HG03565 (cell line): ENCODE measurements around the gene DNAJC3.
"Not testable (repeated sequence)": the region's sequence is repeated elsewhere in the genome, so short reads cannot be mapped to it uniquely, and the experiment has no call there.

Experiments
- ATAC-seq: cut with Tn5 transposase; IDR thresholded peaks from one replicate; pipeline ENCODE4 v1.9.1; 2021; ENCODE audit warnings: mild to moderate bottlenecking, moderate library complexity; ENCODE audit not compliant: unreplicated experiment

The DNAJC3 gene

DNA sequence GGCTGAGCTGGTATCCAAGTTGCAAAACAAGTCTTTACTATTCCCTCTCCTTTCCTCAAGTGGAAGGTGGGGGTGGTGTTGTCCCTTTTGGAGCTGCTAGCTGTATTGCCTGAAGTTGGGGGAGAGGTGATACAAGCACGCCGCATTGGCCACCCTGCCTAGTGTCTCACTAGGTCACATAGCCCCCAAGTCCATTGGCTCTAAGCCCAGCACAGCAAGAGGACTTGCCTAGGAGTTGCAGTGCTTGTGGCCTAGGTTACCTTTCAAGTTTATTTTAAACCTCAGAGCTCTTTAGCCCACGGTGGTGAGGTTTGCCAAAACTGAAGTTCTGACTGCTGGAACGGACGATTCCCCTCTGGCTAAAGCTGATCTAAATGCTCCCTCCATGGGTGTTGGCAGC is 5.3 kb upstream of the DNAJC3 start:
- no peak for ATAC-seq

DNA sequence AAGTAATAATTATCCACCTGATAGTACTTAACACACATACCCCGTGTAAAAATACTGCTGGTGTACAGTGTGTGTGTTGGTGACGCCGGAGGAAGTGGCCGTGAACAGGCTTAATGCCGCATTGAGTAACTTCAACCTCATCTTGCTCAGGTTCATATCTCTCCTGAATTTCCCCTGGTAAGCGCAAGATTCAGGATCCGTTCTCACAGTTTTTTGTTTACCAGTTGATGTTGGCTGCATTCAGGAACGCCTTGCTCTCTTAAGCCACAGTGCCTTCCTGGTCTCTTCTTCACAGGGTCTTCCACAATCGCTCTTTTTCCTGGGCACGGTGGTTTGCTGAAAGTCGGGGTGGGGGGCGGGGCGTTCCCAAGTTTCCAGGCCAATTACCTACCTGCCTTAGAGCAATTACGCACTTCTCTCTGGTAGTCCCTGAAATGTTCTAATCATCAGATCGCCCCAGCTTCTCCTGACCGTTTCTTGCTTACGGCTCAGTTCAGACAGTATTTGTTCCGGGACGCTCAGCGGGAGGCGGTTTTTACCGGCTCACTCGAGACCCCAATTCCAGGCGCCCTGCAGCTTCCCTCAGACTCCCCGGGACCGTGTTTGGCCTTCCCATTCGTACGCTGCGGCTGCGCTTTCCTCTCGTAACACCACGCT is 706 bp upstream of the DNAJC3 start:
- no peak for ATAC-seq

DNA sequence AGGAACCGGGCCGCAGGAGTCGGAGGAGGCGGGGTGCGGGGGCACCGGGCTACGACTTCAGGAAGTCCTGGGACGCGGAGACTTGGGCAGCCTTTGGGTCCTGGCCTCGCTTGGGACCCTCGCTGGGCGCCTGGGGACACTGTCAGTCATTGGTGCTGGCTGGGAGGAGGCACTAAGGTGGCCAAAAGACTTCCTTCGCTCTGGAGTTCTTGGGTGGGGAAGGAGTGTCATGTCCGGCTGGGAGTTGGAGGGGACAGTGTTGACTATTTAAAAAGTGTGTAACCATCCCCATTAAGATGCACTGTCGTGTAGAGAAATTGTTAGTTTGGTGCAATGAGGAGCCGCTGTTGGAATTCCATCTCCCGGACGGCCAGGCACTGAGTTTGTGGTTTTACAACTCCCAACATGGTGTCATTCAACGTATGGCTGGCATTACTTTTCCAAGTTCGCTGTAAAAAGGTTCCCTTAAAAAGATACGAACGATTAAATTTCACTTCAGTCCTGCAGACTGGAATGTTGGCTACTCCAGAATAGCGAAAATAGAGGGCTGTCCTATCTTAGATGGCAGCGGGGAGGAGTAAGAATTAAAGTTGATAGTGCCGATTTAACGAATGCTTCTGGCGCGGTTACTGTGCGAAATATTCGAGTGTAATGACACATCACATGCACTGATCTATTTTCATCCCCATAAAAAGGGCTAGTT is 776 bp downstream of the DNAJC3 start:
- no peak for ATAC-seq

DNA sequence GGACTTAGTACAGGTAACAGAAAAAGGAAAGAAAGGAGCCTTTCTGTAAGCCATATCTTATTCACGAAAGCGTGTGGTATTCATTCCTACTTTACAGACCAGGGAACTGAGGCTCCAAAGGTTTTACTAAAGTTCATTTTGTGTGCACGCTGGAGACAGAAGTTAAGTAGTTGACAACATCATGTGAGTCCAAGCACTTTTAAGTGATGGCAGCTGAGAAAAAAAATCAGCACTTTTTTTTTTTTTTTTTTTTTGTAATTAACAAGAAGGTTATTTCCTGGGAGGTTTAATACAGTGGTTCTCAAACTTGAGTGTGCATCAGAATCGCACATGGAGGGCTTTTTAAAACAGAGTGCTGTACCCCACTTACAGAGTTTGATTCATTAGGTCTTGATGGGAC is 2.0 kb downstream of the DNAJC3 start:
- ATAC-seq = no peak

DNA sequence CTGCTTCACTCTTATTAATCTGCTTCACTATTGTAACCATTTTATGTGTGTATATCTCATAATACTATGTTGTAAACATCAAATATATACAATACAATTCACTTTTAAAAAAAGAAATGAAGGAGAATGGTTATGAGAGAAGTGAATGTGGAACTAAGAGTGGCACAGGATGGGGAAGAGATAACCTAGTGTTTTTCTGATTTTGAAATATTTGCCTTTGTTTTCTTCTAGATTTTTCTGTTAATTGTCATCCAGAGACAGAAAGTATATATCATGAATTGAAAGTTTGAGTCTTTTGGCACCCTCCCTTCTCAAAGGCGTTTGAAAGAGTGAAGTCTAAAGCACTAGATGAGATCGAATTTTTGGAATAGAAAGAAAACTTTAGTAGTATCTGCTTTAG is 2.8 kb downstream of the DNAJC3 start:
- no peak for ATAC-seq

DNA sequence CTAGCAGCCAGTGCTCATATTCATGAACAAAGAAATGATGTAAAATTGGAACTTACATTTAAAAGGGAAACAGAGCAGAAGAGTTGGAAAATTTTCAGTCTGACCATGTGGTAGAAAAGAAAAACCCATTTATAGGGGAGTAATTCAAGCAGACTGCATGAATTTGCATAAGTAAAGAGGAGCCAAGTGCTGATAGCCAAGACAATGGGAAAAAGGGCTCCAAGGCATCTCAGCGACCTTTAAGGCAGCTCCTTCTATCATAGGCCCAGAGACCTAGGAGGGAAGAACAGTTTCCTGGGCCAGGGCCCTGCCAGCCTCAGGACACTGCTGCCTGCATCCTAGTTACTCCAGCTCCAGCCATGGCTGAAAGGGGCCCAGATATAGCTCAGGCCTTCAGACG is 7.5 kb downstream of the DNAJC3 start:
- no peak for ATAC-seq

DNA sequence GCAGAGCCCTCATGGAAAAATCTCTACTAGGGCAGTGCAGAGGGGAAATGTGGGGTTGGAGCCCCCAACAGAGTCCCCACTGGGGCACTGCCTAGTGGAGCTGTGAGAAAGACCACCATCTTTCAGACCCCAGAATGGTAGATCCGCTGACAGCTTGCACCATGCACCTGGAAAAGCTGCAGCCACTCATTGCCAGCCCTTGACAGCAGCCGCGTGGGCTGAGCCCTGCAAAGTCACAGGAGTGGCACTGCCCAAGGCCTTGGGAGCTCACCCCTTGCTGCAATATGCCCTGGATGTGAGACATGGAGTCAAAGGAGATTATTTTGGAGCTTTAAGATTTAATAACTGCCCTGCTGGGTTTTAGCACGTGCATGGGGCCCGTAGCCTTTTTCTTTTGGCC is 8.0 kb downstream of the DNAJC3 start:
- ATAC-seq = not testable (repeated sequence)

DNA sequence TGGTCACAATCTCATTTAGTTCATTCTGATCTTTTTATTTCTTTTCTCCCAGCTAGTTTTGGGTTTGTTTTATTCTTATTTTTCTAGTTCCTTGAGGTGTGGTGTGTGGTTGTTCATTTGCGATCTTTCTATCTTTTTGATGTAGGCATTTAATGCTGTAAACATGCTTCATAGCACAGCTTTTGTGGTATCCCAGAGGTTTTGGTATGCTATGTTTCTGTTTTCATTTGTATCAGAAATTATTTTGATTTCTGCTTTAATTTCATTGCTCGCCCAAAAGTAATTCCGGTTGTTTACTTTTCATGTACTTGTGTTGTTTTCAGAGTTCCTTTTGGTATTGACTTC is 12.6 kb downstream of the DNAJC3 start:
- ATAC-seq = no peak

DNA sequence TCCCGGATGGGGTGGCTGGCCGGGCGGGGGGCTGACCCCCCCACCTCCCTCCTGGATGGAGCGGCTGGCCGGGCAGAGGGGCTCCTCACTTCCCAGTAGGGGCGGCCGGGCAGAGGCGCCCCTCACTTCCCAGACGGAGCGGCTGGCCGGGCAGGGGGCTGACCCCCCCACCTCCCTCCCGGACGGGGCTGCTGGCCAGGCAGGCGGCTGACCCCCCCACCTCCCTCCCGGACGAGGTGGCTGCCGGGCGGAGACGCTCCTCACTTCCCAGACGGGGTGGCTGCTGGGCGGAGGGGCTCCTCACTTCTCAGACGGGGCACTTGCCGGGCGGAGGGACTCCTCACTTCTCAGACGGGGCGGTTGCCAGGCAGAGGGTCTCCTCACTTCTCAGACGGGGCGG is 14.0 kb downstream of the DNAJC3 start:
- not testable (repeated sequence) for ATAC-seq

DNA sequence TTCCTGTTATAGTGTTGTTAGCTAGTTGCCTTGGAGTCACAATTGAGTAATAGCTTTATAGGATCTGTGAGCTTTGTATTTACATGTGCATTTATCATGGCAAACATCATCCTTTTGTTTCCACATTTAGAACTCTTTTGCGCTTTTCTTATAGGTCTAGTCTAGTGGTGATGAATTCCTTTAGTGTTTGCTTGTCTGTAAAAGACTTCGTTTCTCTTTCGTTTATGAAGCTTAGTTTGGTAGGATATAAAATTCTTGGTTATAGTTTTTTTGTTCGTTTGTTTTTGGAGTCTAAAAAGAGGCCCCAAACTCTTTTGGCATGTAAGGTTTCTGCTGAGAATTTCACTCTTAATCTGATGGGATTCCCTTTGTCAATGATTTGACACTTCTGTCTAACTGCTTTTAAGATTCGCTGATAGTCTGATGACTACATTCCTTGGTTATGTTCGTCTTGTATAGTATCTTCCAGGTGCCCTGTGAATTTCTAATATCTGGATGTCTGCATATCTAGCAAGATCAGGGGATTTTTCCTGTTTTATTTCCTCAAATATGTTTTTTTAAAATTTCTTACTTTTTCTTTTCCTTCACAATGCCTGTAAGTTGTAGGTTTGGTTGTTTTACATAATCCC is 20.2 kb downstream of the DNAJC3 start:
- no peak for ATAC-seq

DNA sequence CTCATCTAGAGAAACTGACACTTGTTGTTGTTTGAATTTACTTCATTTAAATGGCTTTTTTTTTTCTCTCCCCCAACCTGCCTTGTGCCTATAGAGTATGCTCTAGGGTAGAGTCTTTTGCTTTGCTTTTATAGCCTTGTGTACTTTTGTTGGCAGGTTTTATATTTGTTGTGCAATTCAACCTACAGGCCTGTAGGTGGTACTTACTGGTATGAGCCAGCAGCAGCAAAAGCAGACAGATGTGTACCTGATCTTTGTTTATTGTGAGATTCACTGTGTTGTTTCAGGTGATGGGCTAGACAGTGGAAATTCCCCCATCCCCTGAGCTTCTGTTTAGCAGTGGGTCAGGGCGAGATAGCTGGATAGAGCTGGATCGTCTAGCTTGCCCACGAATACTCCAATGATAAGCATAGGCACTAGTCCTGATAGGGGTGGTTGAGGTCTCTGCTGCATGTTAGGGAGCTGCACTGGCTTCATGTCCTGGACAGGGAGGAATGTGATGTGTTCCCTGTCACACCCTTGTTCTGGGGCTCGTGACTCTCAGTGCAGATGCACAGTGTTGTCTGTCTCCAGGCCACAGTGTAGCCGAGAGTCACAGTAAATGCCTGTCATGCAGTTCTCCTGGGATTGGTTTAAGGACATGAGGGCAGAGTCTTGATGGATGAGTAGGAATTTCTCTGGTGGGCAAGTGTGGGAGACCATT is 21.3 kb downstream of the DNAJC3 start:
- ATAC-seq = no peak

DNA sequence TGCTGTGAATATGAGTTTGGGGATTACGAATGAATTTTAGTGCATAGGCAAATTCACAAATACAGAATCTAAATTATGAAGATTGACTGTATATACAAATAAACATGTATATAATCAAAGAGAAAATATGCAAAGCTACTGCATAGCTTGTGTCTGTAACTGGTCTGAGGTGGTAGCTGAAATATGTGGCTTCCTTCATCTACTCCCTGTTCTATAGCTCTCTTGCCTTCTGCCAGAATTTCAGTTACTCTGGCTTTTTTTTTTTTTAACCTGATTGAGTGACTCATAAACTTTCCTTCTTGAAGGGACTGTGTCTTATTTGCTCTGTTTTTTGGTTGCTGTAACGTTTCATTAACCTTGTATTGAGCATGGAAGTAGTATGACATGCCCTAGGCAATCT is 26.6 kb downstream of the DNAJC3 start:
- ATAC-seq = no peak

DNA sequence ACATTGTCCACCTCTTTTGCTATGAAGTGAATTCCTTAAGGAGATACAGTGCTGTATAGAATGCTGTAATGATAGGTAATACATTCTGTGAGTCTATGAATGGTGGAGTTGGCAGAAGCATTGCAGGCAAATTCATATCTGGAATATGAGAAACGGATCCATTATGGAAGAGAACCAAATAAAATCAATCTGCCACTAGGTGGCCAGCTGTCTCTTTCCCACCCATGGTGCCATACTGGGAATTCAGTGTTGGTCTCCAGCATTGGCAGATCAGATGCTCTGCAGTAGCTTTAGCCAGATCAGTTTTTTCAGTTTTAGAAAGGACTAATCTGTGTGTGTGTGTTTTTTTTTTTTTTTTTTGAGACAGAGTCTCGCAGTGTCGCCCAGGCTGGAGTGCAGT is 27.6 kb downstream of the DNAJC3 start:
- ATAC-seq = no peak

DNA sequence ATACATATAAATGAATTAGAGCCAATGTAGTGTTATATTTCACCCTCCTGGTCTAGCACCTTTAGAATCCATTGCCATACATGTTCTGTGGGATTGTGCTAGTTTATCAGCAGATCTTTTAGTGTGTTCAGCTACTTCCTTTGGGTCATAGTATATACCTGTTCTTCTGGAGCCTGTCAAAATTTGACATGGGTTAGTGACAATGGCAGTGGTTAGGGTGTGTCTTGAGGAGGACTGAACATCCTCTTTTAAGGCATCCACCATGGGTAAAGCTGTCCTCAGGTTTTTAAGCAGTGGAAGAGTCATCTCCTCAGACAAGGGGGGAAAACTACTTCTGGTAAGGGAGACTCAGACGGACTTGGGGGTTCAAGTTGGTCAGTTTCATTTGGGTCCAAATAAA is 29.4 kb downstream of the DNAJC3 start:
- no peak for ATAC-seq

DNA sequence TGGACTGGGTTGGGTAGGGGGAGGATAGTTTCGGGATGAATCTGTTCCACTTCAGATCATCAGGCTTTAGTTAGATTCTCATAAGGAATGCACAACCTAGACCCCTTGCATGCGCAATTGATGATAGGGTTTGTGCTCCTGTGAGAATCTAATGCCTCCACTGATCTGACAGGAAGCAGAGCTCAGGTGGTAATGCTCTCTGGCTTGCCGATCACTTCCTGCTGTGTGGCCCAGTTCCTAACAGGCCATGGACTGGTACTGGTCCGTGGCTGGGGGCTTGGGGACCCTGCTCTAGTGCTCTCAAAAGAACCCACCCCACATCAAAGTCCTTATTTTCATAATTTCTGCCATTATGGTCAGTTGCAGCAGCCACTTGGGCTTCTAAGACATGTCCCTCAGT is 30.1 kb downstream of the DNAJC3 start:
- no peak for ATAC-seq

DNA sequence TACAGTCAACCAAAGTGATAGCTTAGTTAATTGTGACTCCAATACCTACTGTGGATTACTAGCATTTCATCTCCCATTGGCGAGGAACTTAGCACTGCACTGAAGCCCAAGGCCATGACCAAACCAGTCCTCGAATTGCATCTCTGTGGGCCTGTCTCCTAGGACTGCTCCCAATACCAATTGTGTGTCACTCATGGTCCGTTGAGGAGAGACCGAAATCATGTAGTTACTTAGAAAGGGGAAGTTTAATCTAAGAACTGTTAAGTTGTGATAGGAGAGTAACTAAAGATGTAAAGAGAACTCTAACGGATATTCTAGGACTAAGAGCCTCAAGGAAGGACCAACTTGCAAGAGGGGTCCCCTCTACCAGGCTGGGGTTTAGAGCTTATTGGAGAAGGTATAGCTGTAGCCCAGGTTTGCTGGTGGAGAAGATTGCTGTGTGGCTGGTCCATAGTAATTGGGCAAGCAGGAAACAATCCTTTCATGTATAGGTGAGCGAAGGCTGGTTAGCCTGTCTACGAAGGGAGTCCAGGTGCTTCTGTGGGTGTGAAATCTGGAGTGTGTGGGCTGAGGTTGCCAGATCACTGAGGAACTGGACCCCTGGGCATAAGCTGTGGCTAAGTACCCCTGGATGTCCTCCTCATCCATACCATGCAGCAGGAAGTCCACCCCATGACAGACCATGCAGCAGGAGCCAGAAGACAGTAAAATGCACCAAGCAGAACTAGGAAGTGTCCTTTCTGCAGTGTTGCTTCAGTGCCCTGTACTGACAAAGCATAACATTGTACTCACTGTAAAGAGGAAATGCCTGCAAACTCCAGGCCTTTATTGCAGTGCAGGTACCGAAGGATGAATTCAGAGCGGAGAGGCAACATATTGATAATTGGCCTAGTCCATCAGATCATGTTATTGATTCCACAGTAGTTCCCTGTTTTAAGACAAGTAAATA is 30.8 kb downstream of the DNAJC3 start:
- no peak for ATAC-seq

DNA sequence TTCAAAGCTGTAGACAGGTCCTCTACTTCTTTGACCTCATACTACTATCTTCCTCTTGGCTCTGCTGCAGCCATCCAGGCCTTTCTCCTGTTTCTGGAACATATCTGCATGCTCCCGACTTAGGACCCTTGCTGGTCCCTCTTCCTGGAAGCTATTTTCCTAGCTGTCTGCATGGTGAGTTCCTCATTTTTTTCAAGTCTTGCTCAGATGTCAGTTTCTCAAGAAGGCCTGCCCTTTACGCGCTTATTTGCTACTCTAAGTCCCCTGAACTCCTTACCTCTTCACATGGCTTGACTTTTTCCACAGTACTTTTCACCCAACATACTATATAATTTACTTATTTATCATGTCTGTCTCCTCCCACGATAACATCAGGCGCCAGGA is 31.4 kb downstream of the DNAJC3 start:
- ATAC-seq = no peak

DNA sequence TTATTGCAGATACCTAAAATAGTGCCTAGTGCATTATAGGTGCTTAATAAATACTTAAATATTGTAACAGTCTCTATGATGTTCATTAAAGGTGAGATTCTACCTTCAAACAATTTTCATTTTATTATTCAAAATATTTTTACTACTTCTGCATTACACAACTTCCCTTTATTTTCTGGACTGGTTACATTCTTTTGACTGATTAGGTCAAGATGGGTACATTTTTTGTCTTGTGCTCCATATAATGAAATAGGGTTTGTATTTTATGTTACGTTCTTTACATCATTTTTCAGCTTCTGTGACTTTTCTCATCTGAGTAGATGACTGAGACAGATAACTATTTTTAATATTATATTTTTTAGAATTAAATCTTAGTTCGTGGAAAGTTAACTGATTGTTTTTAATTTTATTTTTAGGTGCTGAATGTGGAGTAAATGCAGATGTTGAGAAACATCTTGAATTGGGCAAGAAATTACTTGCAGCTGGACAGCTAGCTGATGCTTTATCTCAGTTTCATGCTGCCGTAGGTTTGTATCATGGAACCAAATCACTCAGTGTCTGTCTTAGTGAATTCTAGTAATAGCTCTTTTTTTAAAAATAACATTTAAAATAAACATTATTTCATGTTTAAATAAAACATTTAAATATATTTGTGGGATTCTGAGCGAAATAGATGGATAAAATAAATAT is 32.0 kb downstream of the DNAJC3 start:
- ATAC-seq = no peak

DNA sequence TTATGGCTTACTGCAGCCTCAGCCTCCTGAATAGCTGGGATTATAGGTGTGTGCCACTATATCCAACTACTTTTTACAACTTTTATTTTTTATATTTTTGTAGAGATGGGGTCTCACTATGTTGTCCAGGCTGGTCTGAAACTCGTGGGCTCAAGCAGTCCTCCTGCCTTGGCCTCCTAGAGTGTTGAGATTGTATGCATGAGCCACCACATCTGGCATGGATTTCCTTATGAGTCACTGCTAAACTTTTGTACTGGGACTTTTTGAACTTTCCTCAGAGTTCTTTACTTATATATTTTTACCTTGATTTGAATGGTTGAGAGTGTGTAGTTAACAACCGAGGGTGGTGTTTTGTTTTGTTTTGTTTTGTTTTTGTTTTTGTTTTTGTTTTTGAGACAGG is 33.4 kb downstream of the DNAJC3 start:
- no peak for ATAC-seq

DNA sequence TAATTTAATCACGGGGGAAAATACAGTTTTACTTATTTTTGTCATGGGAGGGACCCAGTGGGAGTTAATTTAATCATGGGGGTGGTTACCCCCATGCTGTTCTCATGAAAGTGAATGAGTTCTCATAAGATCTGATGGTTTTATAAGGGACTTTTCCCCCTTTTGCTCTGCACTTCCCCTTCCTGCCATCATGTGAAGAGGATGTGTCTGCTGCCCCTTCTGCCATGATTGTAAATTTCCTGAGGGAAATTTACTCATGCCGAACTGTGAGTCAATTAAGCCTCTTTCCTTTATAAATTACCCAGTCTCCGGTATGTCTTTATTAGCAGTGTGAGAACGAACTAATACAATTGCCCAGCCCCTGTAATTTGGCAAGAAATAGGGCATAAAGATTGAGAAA is 35.9 kb downstream of the DNAJC3 start:
- not testable (repeated sequence) for ATAC-seq
